Activated CD8-positive, alpha-beta memory T cell treated with anti-CD3 and anti-CD28 coated beads, Interleukin-2, amount 50 U/mL, for 1 hour (primary cell): ENCODE data around the gene CYB561.

Experiments used
- DNase-seq: peaks from one replicate; pipeline ENCODE4 v3.0.0-alpha.2; 2020; ENCODE audit errors: extremely low read depth

CYB561 gene

GRCh38 chr17:63450551-63450950 is 4.4 kb upstream of the CYB561 start:
- DNase-seq: no peak

- DNase-seq: no peak
These were observed 2.5 kb upstream of the CYB561 start for GRCh38 chr17:63448655-63449054.

GRCh38 chr17:63447471-63448009 is 1.4 kb upstream of the CYB561 start:
- no peak for DNase-seq

GRCh38 chr17:63446753-63447470 is 806 bp upstream of the CYB561 start:
- no peak for DNase-seq

- no peak for DNase-seq
These were observed 544 bp downstream of the CYB561 start for GRCh38 chr17:63445571-63445953.

- DNase-seq: no peak
These were observed 1.0 kb downstream of the CYB561 start for GRCh38 chr17:63445065-63445464.

- no peak for DNase-seq
These were observed 1.6 kb downstream of the CYB561 start for GRCh38 chr17:63444457-63444856.

- no peak for DNase-seq
These were observed 3.1 kb downstream of the CYB561 start for GRCh38 chr17:63443053-63443452.

- no peak for DNase-seq
These were observed 3.5 kb downstream of the CYB561 start for GRCh38 chr17:63442549-63443035.

GRCh38 chr17:63442074-63442473 is 4.0 kb downstream of the CYB561 start:
- no peak for DNase-seq

- no peak for DNase-seq
These were observed 4.5 kb downstream of the CYB561 start for GRCh38 chr17:63441654-63442053.

GRCh38 chr17:63440770-63441335 is 5.3 kb downstream of the CYB561 start:
- no peak for DNase-seq

- no peak for DNase-seq
These were observed 5.9 kb downstream of the CYB561 start for GRCh38 chr17:63440127-63440769.

GRCh38 chr17:63439687-63440086 is 6.4 kb downstream of the CYB561 start:
- no peak for DNase-seq

GRCh38 chr17:63438092-63439051 is 7.7 kb downstream of the CYB561 start:
- DNase-seq: no peak

GRCh38 chr17:63437287-63438091 is 8.6 kb downstream of the CYB561 start:
- DNase-seq: no peak

GRCh38 chr17:63436523-63437110 is 9.5 kb downstream of the CYB561 start:
- DNase-seq: no peak

- no peak for DNase-seq
These were observed 10.2 kb downstream of the CYB561 start for GRCh38 chr17:63435681-63436522.

- no peak for DNase-seq
These were observed 11.0 kb downstream of the CYB561 start for GRCh38 chr17:63434951-63435571.
